Middle frontal gyrus (tissue), 1 donor: ENCODE results near the gene NFIX.

Experiments used
- DNase-seq: peaks from one replicate; pipeline ENCODE4 v3.0.0-alpha.2; 2015; ENCODE audit warnings: low spot score; ENCODE audit errors: extremely low spot score

The NFIX gene

GRCh38 chr19:12987781-12988180, 7.5 kb upstream of the NFIX start:
- no peak for DNase-seq

- no peak for DNase-seq
These were observed 4.8 kb upstream of the NFIX start for GRCh38 chr19:12990431-12990830.

GRCh38 chr19:12990853-12991252, 4.4 kb upstream of the NFIX start:
- no peak for DNase-seq

GRCh38 chr19:12991296-12991695, 4.0 kb upstream of the NFIX start:
- DNase-seq, result no peak

- DNase-seq, result no peak
These were observed 2.5 kb upstream of the NFIX start for GRCh38 chr19:12992729-12993128.

- no peak for DNase-seq
These were observed 1.7 kb upstream of the NFIX start for GRCh38 chr19:12993562-12993961.

- no peak for DNase-seq
These were observed 526 bp downstream of the NFIX start for GRCh38 chr19:12995596-12996405.

GRCh38 chr19:12996406-12997094, 1.3 kb downstream of the NFIX start:
- DNase-seq, result no peak

- no peak for DNase-seq
These were observed 2.1 kb downstream of the NFIX start for GRCh38 chr19:12997179-12997966.

- no peak for DNase-seq
These were observed 3.0 kb downstream of the NFIX start for GRCh38 chr19:12997967-12998940.

GRCh38 chr19:13001166-13001501, 5.9 kb downstream of the NFIX start:
- DNase-seq, result no peak

- DNase-seq, result peak; percentile 52
These were observed 6.4 kb downstream of the NFIX start for GRCh38 chr19:13001502-13002165.

- peak; percentile 83 for DNase-seq
These were observed 7.1 kb downstream of the NFIX start for GRCh38 chr19:13002166-13002898.

- DNase-seq, result no peak
These were observed 7.8 kb downstream of the NFIX start for GRCh38 chr19:13003081-13003480.

GRCh38 chr19:13004273-13004672, 9.0 kb downstream of the NFIX start:
- no peak for DNase-seq

GRCh38 chr19:13005253-13005652, 10.0 kb downstream of the NFIX start:
- DNase-seq, result no peak

GRCh38 chr19:13005861-13006370, 10.6 kb downstream of the NFIX start:
- no peak for DNase-seq

GRCh38 chr19:13006431-13007281, 11.4 kb downstream of the NFIX start:
- no peak for DNase-seq
